Mammary epithelial cell (primary cell): ENCODE data around the gene TDRD10.

ENCODE experiments used
- EZH2 ChIP-seq: IDR thresholded peaks from 2 replicates; pipeline ENCODE4 v1.6.1; 2012; ENCODE audit warnings: low read length, inconsistent platforms, borderline replicate concordance
- TF ChIP-seq, protein P1 (sequence below), 2 donors: IDR thresholded peaks in 1 of 2; conservative IDR thresholded peaks in 1 of 2; 2 replicates each; pipeline ENCODE4 v1.5.1; 2011 to 2012; ENCODE audit warnings: inconsistent platforms in 2 of 2, low read length in 2 of 2, mild to moderate bottlenecking in 2 of 2, control low read depth in 1 of 2, low read depth in 1 of 2; ENCODE audit not compliant: insufficient read depth in 1 of 2; ENCODE audit errors: extremely low read depth in 1 of 2

DNA sequence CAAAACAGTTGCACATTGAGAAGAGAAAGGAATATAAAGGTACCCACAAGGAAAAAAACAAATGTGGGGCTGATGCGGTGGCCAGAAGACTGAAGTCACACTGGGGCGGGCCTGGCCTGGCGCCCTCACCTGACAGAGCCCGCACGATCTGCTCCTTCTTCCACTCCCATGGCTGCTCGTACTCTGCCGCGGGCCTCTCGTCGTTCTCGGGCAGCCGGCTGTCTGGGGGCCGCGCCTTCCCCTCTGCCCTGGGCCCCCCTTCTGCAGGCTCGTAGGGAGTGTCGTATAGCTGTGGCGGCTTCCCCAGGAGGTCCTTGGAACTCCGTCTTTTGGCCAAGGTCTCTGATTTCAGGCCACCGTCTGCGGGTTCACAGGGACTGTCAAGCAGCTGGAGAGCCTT lies 13.1 kb upstream of the TDRD10 start:
- no peak for TF ChIP-seq EZH2
- TF ChIP-seq, protein P1, sequence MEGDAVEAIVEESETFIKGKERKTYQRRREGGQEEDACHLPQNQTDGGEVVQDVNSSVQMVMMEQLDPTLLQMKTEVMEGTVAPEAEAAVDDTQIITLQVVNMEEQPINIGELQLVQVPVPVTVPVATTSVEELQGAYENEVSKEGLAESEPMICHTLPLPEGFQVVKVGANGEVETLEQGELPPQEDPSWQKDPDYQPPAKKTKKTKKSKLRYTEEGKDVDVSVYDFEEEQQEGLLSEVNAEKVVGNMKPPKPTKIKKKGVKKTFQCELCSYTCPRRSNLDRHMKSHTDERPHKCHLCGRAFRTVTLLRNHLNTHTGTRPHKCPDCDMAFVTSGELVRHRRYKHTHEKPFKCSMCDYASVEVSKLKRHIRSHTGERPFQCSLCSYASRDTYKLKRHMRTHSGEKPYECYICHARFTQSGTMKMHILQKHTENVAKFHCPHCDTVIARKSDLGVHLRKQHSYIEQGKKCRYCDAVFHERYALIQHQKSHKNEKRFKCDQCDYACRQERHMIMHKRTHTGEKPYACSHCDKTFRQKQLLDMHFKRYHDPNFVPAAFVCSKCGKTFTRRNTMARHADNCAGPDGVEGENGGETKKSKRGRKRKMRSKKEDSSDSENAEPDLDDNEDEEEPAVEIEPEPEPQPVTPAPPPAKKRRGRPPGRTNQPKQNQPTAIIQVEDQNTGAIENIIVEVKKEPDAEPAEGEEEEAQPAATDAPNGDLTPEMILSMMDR (conservative IDR thresholded peaks at IDR 0.05 in 1 of 2, IDR thresholded peaks at IDR 0.05 in 1 of 2; ENCODE audit: extremely low read depth in 1 of 2, insufficient read depth in 1 of 2, low read depth in 1 of 2, low read length in 2 of 2), result no peak
